GM10266 (cell line): Measurements from ENCODE around the gene TOP1.
"Not testable (repeated sequence)": the region's sequence is repeated elsewhere in the genome, so short reads cannot be mapped to it uniquely, and the experiment has no call there.

ENCODE experiments used
- DNase-seq: peaks from one replicate; pipeline ENCODE4 v3.0.0; 2012; ENCODE audit errors: extremely low spot score
- TF ChIP-seq, protein P1 (sequence below): IDR thresholded peaks from 2 replicates; pipeline ENCODE4 v1.5.1; 2012; ENCODE audit warnings: mild to moderate bottlenecking, low read depth; ENCODE audit not compliant: control insufficient read depth, insufficient read depth; ENCODE audit errors: missing control alignments

TOP1 gene

DNA sequence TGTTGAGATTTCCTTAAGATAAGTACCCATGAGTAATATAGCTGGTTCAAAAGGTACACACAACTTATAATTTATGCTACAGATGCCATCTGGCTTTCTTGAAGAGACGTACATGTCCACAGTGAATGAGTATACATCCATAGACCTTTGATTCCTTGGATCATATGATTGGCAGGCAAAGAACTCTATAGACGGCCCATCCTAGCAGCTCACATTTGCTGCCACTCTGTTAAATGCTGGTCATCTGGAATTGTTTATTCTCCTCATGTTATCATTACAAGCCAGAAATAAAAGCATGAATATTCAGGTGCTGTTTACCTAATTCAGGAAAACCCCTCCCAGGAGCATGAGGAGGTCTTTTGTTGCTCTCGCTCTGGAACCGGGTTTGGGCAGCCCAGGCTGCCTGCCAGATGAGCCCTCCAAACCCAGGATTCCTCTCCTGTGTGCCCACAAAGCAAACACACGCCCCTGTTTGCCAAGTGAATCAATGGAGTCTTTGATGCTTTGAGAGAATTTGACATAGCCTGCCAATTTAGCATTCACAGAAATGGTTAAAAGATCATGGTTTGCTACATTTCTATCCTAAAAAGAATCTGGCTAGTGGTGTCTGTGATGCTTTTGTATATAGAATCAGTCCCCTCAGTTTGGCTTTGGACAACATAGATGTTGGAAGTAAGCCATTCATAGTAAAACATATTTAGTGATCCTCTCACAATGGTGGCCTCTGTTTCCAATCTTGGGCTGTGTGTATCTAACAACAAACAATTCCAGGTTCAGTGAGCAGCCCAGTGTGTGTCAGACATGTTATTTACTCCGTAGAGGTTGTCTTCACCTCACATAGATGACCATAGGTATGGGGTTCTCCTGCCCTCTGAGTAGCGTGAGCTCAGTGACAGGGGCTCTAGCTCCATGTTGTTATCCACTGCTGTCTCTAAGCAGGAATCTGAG, 91.3 kb downstream of the TOP1 start:
- TF ChIP-seq, protein P1, sequence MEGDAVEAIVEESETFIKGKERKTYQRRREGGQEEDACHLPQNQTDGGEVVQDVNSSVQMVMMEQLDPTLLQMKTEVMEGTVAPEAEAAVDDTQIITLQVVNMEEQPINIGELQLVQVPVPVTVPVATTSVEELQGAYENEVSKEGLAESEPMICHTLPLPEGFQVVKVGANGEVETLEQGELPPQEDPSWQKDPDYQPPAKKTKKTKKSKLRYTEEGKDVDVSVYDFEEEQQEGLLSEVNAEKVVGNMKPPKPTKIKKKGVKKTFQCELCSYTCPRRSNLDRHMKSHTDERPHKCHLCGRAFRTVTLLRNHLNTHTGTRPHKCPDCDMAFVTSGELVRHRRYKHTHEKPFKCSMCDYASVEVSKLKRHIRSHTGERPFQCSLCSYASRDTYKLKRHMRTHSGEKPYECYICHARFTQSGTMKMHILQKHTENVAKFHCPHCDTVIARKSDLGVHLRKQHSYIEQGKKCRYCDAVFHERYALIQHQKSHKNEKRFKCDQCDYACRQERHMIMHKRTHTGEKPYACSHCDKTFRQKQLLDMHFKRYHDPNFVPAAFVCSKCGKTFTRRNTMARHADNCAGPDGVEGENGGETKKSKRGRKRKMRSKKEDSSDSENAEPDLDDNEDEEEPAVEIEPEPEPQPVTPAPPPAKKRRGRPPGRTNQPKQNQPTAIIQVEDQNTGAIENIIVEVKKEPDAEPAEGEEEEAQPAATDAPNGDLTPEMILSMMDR: no peak
- DNase-seq: no peak

DNA sequence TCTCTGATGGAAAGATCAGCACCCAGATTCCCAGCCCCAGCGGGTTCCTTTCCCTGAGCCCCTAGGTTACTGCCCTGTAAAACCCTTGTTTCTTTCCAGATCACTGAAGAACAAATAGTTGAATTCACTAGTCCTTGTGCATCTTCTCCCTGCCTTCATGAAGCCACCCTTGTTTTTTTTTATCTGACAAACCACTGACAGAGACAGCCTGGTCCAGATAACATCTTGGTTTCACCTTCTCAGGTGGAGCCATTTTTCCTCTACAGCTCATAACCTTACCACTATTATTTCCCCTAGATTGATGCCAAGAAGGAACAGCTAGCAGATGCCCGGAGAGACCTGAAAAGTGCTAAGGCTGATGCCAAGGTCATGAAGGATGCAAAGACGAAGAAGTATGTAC, 92.8 kb downstream of the TOP1 start:
- TF ChIP-seq, protein P1: no peak
- no peak for DNase-seq

DNA sequence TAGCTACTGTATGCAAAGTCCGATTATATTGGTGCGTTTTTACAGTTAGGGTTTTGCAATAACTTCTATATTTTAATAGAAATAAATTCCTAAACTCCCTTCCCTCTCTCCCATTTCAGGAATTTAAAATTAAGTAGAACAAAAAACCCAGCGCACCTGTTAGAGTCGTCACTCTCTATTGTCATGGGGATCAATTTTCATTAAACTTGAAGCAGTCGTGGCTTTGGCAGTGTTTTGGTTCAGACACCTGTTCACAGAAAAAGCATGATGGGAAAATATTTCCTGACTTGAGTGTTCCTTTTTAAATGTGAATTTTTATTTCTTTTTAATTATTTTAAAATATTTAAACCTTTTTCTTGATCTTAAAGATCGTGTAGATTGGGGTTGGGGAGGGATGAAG, 95.0 kb downstream of the TOP1 start:
- TF ChIP-seq, protein P1: no peak
- DNase-seq: no peak

DNA sequence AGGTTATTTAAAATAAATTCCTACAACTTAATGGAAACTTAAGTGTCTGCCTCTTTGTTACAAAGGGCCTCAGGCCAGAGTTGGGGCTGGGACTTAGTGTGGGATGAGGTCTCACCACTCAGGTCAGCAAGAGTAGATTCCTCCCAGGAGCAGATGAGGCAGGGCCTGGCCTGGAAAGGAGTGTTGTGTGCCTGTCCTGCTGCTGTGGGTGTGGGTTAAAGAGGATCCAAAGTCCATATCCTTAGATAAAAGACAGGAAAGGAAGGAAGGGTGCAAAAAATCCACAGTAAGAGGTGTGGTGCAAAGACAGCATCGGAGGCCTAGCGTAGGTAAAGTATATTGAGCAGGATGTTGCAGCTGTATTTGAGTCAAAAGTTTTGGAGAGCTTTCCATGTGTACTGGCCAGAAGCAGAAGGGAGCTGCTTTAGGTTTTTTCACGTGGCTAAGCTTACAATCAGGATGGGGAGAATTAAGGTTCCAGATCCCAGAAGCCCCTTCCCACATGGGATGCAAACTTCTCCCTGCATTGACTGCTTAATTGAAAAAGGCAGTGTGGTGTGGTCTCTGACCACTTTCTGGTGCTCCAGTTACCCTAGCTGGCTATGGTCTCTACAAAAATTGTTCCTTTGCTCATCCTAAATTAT, 96.0 kb downstream of the TOP1 start:
- no peak for DNase-seq
- TF ChIP-seq, protein P1: no peak

DNA sequence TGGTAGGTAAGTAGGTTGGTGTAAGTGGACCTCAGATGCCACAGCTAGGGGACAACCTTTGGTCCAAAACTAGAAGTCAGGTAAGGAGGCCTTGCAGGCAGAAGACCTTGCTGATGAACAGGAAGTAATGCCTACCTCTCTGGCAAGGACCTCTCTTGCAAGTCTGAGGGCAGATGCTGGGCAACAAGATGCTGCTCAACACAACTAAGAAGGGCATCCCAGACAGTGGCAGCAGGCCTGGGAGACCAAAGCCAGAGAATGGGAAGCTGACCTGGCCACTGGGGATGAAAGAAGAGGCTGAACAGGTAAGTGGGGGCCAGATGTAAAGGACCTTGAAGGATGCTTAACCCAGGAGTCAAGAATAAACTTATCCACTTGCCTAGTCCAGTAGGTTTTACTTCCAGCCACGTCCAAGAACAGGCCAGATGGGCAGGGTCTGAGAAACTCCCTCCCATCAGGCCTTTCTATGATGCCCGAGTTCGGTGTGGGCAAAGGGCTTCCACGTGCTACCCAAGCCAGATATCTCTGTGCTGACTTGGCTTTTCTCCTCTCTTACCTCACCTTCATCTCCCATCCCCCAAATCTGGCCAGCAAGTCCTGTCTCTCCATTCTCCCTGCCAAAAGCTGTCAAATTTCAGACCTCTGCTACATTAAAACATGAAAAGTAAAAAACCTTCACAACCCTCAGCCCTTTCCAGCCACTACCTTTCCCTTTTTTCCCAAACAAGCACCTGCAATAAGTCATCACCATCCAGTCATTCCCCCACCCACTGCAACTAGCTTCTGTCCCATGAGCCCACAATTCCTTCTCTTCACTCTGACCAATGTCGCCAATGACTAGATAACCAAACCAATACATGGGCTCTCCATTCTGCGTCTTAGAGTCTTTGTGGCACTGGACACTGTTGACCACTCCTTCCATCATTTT, 97.2 kb downstream of the TOP1 start:
- DNase-seq: no peak
- TF ChIP-seq, protein P1: no peak

DNA sequence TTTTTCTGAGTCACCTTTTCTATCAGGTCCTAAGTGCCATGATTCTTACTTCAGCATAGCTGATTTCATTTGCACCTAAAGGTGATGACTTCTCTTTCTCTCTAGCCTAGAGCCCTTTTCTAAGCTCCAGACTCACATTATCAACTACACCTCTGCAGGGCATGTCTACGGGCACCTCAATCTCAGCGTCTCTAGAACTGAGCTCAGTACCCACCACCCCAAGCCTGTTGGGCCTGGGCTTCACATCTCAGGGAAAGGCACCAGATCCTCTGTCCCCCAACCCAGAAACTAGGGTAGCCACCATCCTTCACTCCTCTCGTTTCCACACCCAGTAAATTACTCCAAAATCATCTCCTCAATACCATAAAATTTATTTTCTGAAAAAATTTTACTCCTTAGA, 98.1 kb downstream of the TOP1 start:
- no peak for DNase-seq
- TF ChIP-seq, protein P1: no peak

DNA sequence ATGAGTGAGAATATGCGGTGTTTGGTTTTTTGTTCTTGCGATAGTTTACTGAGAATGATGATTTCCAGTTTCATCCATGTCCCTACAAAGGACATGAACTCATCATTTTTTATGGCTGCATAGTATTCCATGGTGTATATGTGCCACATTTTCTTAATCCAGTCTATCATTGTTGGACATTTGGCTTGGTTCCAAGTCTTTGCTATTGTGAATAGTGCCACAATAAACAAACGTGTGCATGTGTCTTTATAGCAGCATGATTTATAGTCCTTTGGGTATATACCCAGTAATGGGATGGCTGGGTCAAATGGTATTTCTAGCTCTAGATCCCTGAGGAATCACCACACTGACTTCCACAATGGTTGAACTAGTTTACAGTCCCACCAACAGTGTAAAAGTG, 99.7 kb downstream of the TOP1 start:
- not testable (repeated sequence) for DNase-seq
